GM12878 (cell line): ENCODE measurements around the gene MTR. TPM values are rescaled to one million over a fixed set of nuclear protein-coding genes. Genes with fewer than 3 reads are reported as not detected.

Source experiments
- ATAC-seq: fragments of 200-7000 bp; cut with Tn5 transposase; 3 replicates; pipeline ENCODE4 v1.9.1; 2020; ENCODE audit warnings: mild to moderate bottlenecking, moderate library complexity
- BruUV-seq: library from RNA; stranded (reverse); fragments of 400-500 nt; replicated peaks from 2 replicates; lab custom pipeline; 2021; lab: Mats Ljungman, UMichigan
- CTCF ChIA-PET: fragments of 300-600 bp; sonication (Branson Sonifier 250); formaldehyde crosslinking; extraction: SDS; loops from one replicate; lab custom pipeline; 2021; ENCODE audit warnings: inconsistent platforms; lab: Yijun Ruan, JAX
- POLR2A ChIA-PET: fragments of 350-600 bp; formaldehyde crosslinking; extraction: SDS; loops from one replicate; lab custom pipeline; 2021; ENCODE audit warnings: inconsistent platforms; lab: Charles Lee
- RAD21 ChIA-PET: fragments of 300-600 bp; sonication (Branson Sonifier 250); formaldehyde crosslinking; loops from one replicate; lab custom pipeline; 2023; ENCODE audit warnings: antibody characterized with exemption; ENCODE audit not compliant: unreplicated experiment; lab: Charles Lee
- SMC1A ChIA-PET: fragments of 300-600 bp; sonication (Branson Sonifier 250); formaldehyde crosslinking; loops from one replicate; lab custom pipeline; 2023; ENCODE audit not compliant: unreplicated experiment, uncharacterized antibody; lab: Charles Lee
- DNase-seq: peaks from one replicate; pipeline ENCODE4 v3.0.0-alpha.2; 2011; ENCODE audit warnings: low read depth, low spot score
- FAIRE-seq: peaks from 3 replicates; lab custom pipeline; 2011; peaks lifted over from hg19 to GRCh38; lab: Jason Lieb, UNC
- H2AFZ ChIP-seq: 2 replicates; pipeline ENCODE4 v1.6.0; 2011; ENCODE audit warnings: low read depth, low read length, control low read depth; ENCODE audit not compliant: control insufficient read depth
- H3K27ac ChIP-seq: 2 replicates; pipeline ENCODE4 v1.5.1; 2011; ENCODE audit warnings: control low read depth; ENCODE audit not compliant: control insufficient read depth, insufficient read depth
- H3K27me3 ChIP-seq, 2 experiments: replicated peaks in 1 of 2; 2 replicates each; pipeline versions ENCODE4 v1.6.0 to v1.6.1; 2011; ENCODE audit warnings: low read length in 1 of 2; ENCODE audit not compliant: control insufficient read depth in 2 of 2, insufficient read depth in 2 of 2
- H3K36me3 ChIP-seq, 2 experiments: 2 replicates each; pipeline ENCODE4 v1.5.1; 2011; ENCODE audit warnings: low read length in 1 of 2; ENCODE audit not compliant: control insufficient read depth in 2 of 2, insufficient read depth in 2 of 2
- H3K4me1 ChIP-seq: 2 replicates; pipeline ENCODE4 v1.6.1; 2011; ENCODE audit warnings: mild to moderate bottlenecking, low read length, moderate library complexity, mixed read lengths; ENCODE audit not compliant: control insufficient read depth, insufficient read depth
- H3K4me2 ChIP-seq: 2 replicates; pipeline ENCODE4 v1.6.0; 2011; ENCODE audit warnings: control low read depth; ENCODE audit not compliant: control insufficient read depth, insufficient read depth
- H3K4me3 ChIP-seq: fragments of 200-600 bp; sonication (generic); 2 replicates; pipeline ENCODE4 v1.5.1; 2016
- H3K79me2 ChIP-seq: 2 replicates; pipeline ENCODE4 v1.6.0; 2011; ENCODE audit warnings: low read length; ENCODE audit not compliant: control insufficient read depth, insufficient read depth
- H3K9ac ChIP-seq: 2 replicates; pipeline ENCODE4 v1.8.0; 2011; ENCODE audit warnings: low read length, control low read depth, mixed read lengths; ENCODE audit not compliant: control insufficient read depth, insufficient read depth
- H3K9me3 ChIP-seq: replicated peaks from 3 replicates; pipeline ENCODE4 v1.5.1; 2011; ENCODE audit warnings: mild to moderate bottlenecking, low read length; ENCODE audit not compliant: control insufficient read depth, insufficient read depth
- H4K20me1 ChIP-seq: 2 replicates; pipeline ENCODE4 v1.6.0; 2011; ENCODE audit not compliant: control insufficient read depth, insufficient read depth
- CBFB ChIP-seq: IDR thresholded peaks from 2 replicates; pipeline ENCODE4 v1.6.1; 2016; ENCODE audit warnings: antibody characterized with exemption, low read depth
- CBX3 ChIP-seq: fragments of 200-600 bp; sonication (generic); IDR thresholded peaks from 2 replicates; pipeline ENCODE4 v1.6.1; 2016; ENCODE audit warnings: low read depth, borderline replicate concordance
- CREB1 ChIP-seq: IDR thresholded peaks from 2 replicates; pipeline ENCODE4 v1.6.1; 2012; ENCODE audit warnings: low read depth, mild to moderate bottlenecking, inconsistent platforms
- E2F4 ChIP-seq: IDR thresholded peaks from 2 replicates; pipeline ENCODE4 v1.6.1; 2012; ENCODE audit warnings: low read depth, low read length, improper control_type of control experiment
- EGR1 ChIP-seq, 2 experiments: IDR thresholded peaks; 1 replicate in 1 of 2; 2 replicates in 1 of 2; pipeline ENCODE4 v1.6.1; 2011 to 2012; ENCODE audit warnings: low read depth in 2 of 2, low read length in 2 of 2, borderline replicate concordance in 1 of 2, mild to moderate bottlenecking in 1 of 2, moderate library complexity in 1 of 2
- EZH2 ChIP-seq: IDR thresholded peaks from 2 replicates; pipeline ENCODE4 v1.6.1; 2012; ENCODE audit warnings: low read depth, mild to moderate bottlenecking, control low read depth, inconsistent platforms, low read length, borderline replicate concordance; ENCODE audit not compliant: control insufficient read depth
- FOS ChIP-seq: IDR thresholded peaks from 3 replicates; pipeline ENCODE4 v1.6.1; 2011; ENCODE audit warnings: borderline replicate concordance; ENCODE audit not compliant: insufficient read length; ENCODE audit errors: extremely low read depth
- HDAC2 ChIP-seq: fragments of 200-600 bp; sonication (generic); IDR thresholded peaks from 2 replicates; pipeline ENCODE4 v1.6.1; 2017
- MTA2 ChIP-seq: fragments of 450-650 bp; IDR thresholded peaks from 2 replicates; pipeline ENCODE4 v1.6.1; 2016; ENCODE audit warnings: low read depth, mild to moderate bottlenecking, moderate library complexity
- MYB ChIP-seq: fragments of 150-350 bp; IDR thresholded peaks from 2 replicates; pipeline ENCODE4 v1.6.1; 2014; ENCODE audit warnings: mild to moderate bottlenecking, low read depth, low read length, borderline replicate concordance
- NFYB ChIP-seq: IDR thresholded peaks from 2 replicates; pipeline ENCODE4 v1.6.1; 2011; ENCODE audit warnings: low read depth, mild to moderate bottlenecking, low read length, improper control_type of control experiment, moderate library complexity; ENCODE audit not compliant: insufficient read depth
- TCF12 ChIP-seq: IDR thresholded peaks from 2 replicates; pipeline ENCODE4 v1.6.1; 2011; ENCODE audit warnings: low read depth, mild to moderate bottlenecking, low read length
- WRNIP1 ChIP-seq: IDR thresholded peaks from 2 replicates; pipeline ENCODE4 v1.6.1; 2011; ENCODE audit warnings: low read depth, low read length, improper control_type of control experiment, borderline replicate concordance
- YBX1 ChIP-seq: fragments of 450-650 bp; IDR thresholded peaks from 2 replicates; pipeline ENCODE4 v1.6.1; 2016; ENCODE audit warnings: antibody characterized with exemption
- ZNF622 ChIP-seq: fragments of 450-650 bp; IDR thresholded peaks from 2 replicates; pipeline ENCODE4 v1.6.1; 2017; ENCODE audit warnings: mild to moderate bottlenecking, inconsistent platforms
- WGBS: methylation state at CpG from one replicate; pipeline ENCODE4 v1.1.6; 2016; ENCODE audit warnings: low lambda C conversion rate; ENCODE audit not compliant: insufficient replicate concordance, insufficient coverage; ENCODE audit errors: missing lambda C conversion rate; 5-methylcytosine and 5-hydroxymethylcytosine counted together
- in situ Hi-C: fragments of 300-500 bp; cut with MboI; formaldehyde crosslinking; loops from 9 replicates; pipeline ENCODE4 v1.14.3; 2018; ENCODE audit warnings: mixed read lengths
- intact Hi-C: fragments of 100-400 bp; cut with micrococcal nuclease; formaldehyde crosslinking; loops from one replicate; pipeline ENCODE4 v1.14.2; 2022; ENCODE audit not compliant: unreplicated experiment
- polyA plus RNA-seq, 11 experiments: library from polyadenylated mRNA; depleted of rRNA in 4 of 11; unstranded in 6 of 11; stranded (reverse) in 5 of 11; fragments of >200 nt; fragmentation: Nextera tagmentation in 4 of 11; fragmentation: Illumina TruSeq in 1 of 11; extraction: Ambion mirVana in 4 of 11; extraction: Trizol in 1 of 11; gene quantifications; 1 replicate in 1 of 11; 2 replicates in 10 of 11; pipeline versions ENCODE4 v1.2.1 to v1.2.3, GENCODE V29; 2011 to 2016; ENCODE audit warnings: inconsistent platforms in 2 of 11, missing spikeins in 2 of 11, low read depth in 1 of 11
- total RNA-seq, 4 experiments: library from RNA; depleted of rRNA in 3 of 4; stranded (reverse); fragments of >200 nt in 3 of 4; fragmentation: Illumina TruSeq in 1 of 4; extraction: Trizol in 1 of 4; gene quantifications; 2 replicates each; pipeline versions ENCODE4 v1.2.1 to v1.2.3, GENCODE V29; 2013 to 2021
- TF ChIP-seq, protein P1 (sequence below), 3 experiments: IDR thresholded peaks in 2 of 3; conservative IDR thresholded peaks in 1 of 3; 2 replicates each; pipeline ENCODE4 v1.5.1; 2011; ENCODE audit warnings: low read depth in 3 of 3, low read length in 3 of 3, mild to moderate bottlenecking in 3 of 3, control low read depth in 2 of 3, moderate library complexity in 2 of 3, inconsistent platforms in 1 of 3, mixed read lengths in 1 of 3; ENCODE audit not compliant: control insufficient read depth in 2 of 3, insufficient read depth in 1 of 3; ENCODE audit errors: extremely low read depth in 1 of 3
- TF ChIP-seq, protein P2 (sequence below): IDR thresholded peaks from 2 replicates; pipeline ENCODE4 v1.6.1; 2011; ENCODE audit warnings: borderline replicate concordance, low read depth, mild to moderate bottlenecking, moderate library complexity, mixed read lengths, low read length; ENCODE audit not compliant: insufficient read depth; ENCODE audit errors: extremely low read length

The MTR gene
- total and polyA plus RNA-seq, 10 of the 15 experiments (the other 5 are each of a cell fraction or from before 2014, with no cell fraction given) = 2.4 to 38.7 (median 16.5) TPM

- TF ChIP-seq E2F4 = no peak
- TF ChIP-seq ZNF622 = no peak
- TF ChIP-seq EGR1 (IDR thresholded peaks at IDR 0.05; ENCODE audit: borderline replicate concordance in 1 of 2, low read depth in 2 of 2, low read length in 2 of 2) = no peak
These were observed 87.6 kb downstream of the MTR start (continued) for GRCh38 chr1:236882678-236883077.

DNA sequence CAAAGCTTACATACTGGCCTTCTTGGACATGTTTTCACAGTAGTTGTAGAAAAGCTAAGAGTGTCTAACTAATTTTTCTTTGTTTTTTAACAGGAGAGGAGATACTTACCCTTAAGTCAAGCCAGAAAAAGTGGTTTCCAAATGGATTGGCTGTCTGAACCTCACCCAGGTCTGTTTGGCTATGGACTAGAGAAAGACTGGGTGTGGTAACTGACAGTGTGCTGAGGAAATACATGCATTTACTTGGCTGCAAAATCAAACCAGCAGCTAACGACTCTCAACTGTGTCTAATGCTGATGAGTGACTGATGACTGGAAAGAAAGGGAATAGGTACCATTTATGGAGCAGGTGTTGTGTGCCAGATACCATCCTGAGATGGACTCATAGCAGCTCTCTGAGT lies 91.1 kb downstream of the MTR start:
- ATAC-seq = no peak
- no peak overlapping the region for H3K4me2 ChIP-seq
- no peak overlapping the region for H3K4me3 ChIP-seq
- H2AFZ ChIP-seq = no peak overlapping the region
- CTCF ChIA-PET = no interaction called here
- in situ Hi-C loops (no loop called here), intact Hi-C loops (no loop called here)
- peaks cover 2 to 13% of the 10 kb centered on the region in 2 experiments for H3K36me3 ChIP-seq
- no TSS peak for BruUV-seq
- RAD21 ChIA-PET = no interaction called here
- H3K79me2 ChIP-seq = no peaks in the 10 kb centered on the region
- WGBS = 36% methylated on average over 1 of the region's 1 CpG
- DNase-seq = no peak
- no peak for FAIRE-seq
- no peaks in the 10 kb centered on the region for H3K4me1 ChIP-seq
- no peaks in the 10 kb centered on the region for H3K27me3 ChIP-seq
- H3K27ac ChIP-seq = no peak overlapping the region
- no peaks in the 10 kb centered on the region; the same call in 1 of the 2 replicates for H4K20me1 ChIP-seq
- H3K9me3 ChIP-seq = no peaks in the 10 kb centered on the region
- no peak overlapping the region for H3K9ac ChIP-seq
- SMC1A ChIA-PET = no interaction called here
- POLR2A ChIA-PET = no interaction called here
- TF ChIP-seq NFYB (no peak), EZH2 (no peak), WRNIP1 (no peak), CBFB (no peak), TCF12 (no peak), YBX1 (no peak), CREB1 (no peak), HDAC2 (no peak), MTA2 (no peak), CBX3 (no peak), FOS (no peak), MYB (no peak)
- TF ChIP-seq, protein P1, sequence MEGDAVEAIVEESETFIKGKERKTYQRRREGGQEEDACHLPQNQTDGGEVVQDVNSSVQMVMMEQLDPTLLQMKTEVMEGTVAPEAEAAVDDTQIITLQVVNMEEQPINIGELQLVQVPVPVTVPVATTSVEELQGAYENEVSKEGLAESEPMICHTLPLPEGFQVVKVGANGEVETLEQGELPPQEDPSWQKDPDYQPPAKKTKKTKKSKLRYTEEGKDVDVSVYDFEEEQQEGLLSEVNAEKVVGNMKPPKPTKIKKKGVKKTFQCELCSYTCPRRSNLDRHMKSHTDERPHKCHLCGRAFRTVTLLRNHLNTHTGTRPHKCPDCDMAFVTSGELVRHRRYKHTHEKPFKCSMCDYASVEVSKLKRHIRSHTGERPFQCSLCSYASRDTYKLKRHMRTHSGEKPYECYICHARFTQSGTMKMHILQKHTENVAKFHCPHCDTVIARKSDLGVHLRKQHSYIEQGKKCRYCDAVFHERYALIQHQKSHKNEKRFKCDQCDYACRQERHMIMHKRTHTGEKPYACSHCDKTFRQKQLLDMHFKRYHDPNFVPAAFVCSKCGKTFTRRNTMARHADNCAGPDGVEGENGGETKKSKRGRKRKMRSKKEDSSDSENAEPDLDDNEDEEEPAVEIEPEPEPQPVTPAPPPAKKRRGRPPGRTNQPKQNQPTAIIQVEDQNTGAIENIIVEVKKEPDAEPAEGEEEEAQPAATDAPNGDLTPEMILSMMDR (IDR thresholded peaks at IDR 0.05 in 2 of 3, conservative IDR thresholded peaks at IDR 0.05 in 1 of 3; ENCODE audit: control insufficient read depth in 2 of 3, extremely low read depth in 1 of 3, insufficient read depth in 1 of 3, low read depth in 3 of 3, low read length in 3 of 3) = no peak
- TF ChIP-seq, protein P2, sequence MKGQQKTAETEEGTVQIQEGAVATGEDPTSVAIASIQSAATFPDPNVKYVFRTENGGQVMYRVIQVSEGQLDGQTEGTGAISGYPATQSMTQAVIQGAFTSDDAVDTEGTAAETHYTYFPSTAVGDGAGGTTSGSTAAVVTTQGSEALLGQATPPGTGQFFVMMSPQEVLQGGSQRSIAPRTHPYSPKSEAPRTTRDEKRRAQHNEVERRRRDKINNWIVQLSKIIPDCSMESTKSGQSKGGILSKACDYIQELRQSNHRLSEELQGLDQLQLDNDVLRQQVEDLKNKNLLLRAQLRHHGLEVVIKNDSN = no peak
